ENCODE results near the gene TEX51. TPM values are rescaled to one million over a fixed set of nuclear protein-coding genes. Genes with fewer than 3 reads are reported as not detected.

TEX51 gene
- total RNA-seq, 2 experiments from 2014 or later, result not detected

DNA sequence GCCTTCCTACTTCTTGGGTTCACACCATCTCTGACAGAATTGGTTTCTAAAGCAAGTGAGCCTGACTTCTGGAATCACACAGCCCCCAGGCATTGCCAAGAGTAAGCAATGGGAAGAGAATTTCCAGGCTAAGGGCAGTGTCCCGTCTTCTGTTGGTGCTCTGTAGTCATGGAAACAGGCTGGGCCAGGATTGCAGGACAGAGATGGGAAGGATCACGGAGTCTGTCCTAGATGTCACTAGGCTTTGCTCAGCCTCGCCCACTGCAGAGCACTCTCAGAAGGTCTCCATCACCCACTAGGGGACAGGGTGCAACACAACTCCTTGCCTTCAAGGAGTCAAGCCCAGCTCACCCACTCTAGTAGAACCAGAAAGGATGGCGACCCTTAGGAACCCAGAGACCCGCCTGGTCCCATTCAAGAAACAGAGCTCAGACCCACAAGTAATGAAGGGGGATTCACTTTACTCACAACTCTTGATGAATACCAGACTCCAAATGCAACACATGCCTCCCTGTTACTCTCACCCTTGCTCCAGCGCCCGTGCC, 48.6 kb upstream of the TEX51 start:
- Histone ChIP-seq H3K4me2 (ENCODE audit: low read length) (no peak overlapping the region), H3K9me2 (ENCODE audit: insufficient read depth, low read length) (no peaks in the 10 kb centered on the region), H3K9me3 (ENCODE audit: low read length) (no peaks in the 10 kb centered on the region), H3K4me1 (ENCODE audit: insufficient read depth, low read length, poor library complexity, severe bottlenecking) (no peaks in the 10 kb centered on the region), H3K27ac (ENCODE audit: low read depth, low read length, poor library complexity, severe bottlenecking) (no peak overlapping the region), H3K79me2 (ENCODE audit: insufficient read depth, low read depth, low read length) (no peaks in the 10 kb centered on the region), H2AFZ (ENCODE audit: low read length) (no peak overlapping the region), H4K20me1 (ENCODE audit: insufficient read depth, low read length) (no peaks in the 10 kb centered on the region), H3K4me3 (ENCODE audit: low read depth, low read length, poor library complexity, severe bottlenecking) (no peak overlapping the region), H3K36me3 (ENCODE audit: insufficient read depth, low read length) (no peaks in the 10 kb centered on the region)
- POLR2A ChIA-PET, result no interaction called here
- intact Hi-C loops (cut with micrococcal nuclease; ENCODE audit: unreplicated experiment), result no loop called here
- no TSS peak for BruUV-seq (replicated peaks)
- DNase-seq (ENCODE audit: low spot score), result no peak
- TF ChIP-seq, protein P1, sequence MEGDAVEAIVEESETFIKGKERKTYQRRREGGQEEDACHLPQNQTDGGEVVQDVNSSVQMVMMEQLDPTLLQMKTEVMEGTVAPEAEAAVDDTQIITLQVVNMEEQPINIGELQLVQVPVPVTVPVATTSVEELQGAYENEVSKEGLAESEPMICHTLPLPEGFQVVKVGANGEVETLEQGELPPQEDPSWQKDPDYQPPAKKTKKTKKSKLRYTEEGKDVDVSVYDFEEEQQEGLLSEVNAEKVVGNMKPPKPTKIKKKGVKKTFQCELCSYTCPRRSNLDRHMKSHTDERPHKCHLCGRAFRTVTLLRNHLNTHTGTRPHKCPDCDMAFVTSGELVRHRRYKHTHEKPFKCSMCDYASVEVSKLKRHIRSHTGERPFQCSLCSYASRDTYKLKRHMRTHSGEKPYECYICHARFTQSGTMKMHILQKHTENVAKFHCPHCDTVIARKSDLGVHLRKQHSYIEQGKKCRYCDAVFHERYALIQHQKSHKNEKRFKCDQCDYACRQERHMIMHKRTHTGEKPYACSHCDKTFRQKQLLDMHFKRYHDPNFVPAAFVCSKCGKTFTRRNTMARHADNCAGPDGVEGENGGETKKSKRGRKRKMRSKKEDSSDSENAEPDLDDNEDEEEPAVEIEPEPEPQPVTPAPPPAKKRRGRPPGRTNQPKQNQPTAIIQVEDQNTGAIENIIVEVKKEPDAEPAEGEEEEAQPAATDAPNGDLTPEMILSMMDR (conservative IDR thresholded peaks at IDR 0.05; ENCODE audit: low read length), result no peak
- no peak for TF ChIP-seq EZH2phosphoT487 (IDR thresholded peaks at IDR 0.05; ENCODE audit: borderline replicate concordance, low read depth, low read length)
- CTCF ChIA-PET (ENCODE audit: unreplicated experiment), result no interaction called here

GRCh38 chr2:126850940-126851339, 47.8 kb upstream of the TEX51 start:
- H3K4me1 ChIP-seq (ENCODE audit: insufficient read depth, low read length, poor library complexity, severe bottlenecking), result no peaks in the 10 kb centered on the region
- H3K9me3 ChIP-seq (ENCODE audit: low read length), result no peaks in the 10 kb centered on the region
- H3K27ac ChIP-seq (ENCODE audit: low read depth, low read length, poor library complexity, severe bottlenecking), result no peak overlapping the region
- H3K4me2 ChIP-seq (ENCODE audit: low read length), result no peak overlapping the region
- ChIA-PET CTCF (ENCODE audit: unreplicated experiment) (interaction anchor here (0.6 kb wide), 1 partner anchor 498 kb away, joined by 3 read pairs; no protein-coding TSS in a partner anchor), POLR2A (no interaction called here)
- no peak for DNase-seq (ENCODE audit: low spot score)
- no peak for TF ChIP-seq EZH2phosphoT487 (IDR thresholded peaks at IDR 0.05; ENCODE audit: borderline replicate concordance, low read depth, low read length)
- TF ChIP-seq, protein P1 (conservative IDR thresholded peaks at IDR 0.05; ENCODE audit: low read length), result no peak
- no peak overlapping the region for H3K4me3 ChIP-seq (ENCODE audit: low read depth, low read length, poor library complexity, severe bottlenecking)
- no TSS peak for BruUV-seq (replicated peaks)
- H3K9me2 ChIP-seq (ENCODE audit: insufficient read depth, low read length), result no peaks in the 10 kb centered on the region
- no peaks in the 10 kb centered on the region for H4K20me1 ChIP-seq (ENCODE audit: insufficient read depth, low read length)
- no peaks in the 10 kb centered on the region for H3K36me3 ChIP-seq (ENCODE audit: insufficient read depth, low read length)
- intact Hi-C loops (cut with micrococcal nuclease; ENCODE audit: unreplicated experiment), result no loop called here
- no peaks in the 10 kb centered on the region for H3K79me2 ChIP-seq (ENCODE audit: insufficient read depth, low read depth, low read length)
- H2AFZ ChIP-seq (ENCODE audit: low read length), result no peak overlapping the region

- intact Hi-C loops (cut with micrococcal nuclease; ENCODE audit: unreplicated experiment), result no loop called here
- POLR2A ChIA-PET, result no interaction called here
- H3K4me3 ChIP-seq (ENCODE audit: low read depth, low read length, poor library complexity, severe bottlenecking), result no peak overlapping the region
- no peaks in the 10 kb centered on the region for H3K4me1 ChIP-seq (ENCODE audit: insufficient read depth, low read length, poor library complexity, severe bottlenecking)
- no peaks in the 10 kb centered on the region for H4K20me1 ChIP-seq (ENCODE audit: insufficient read depth, low read length)
- no peak overlapping the region for H3K4me2 ChIP-seq (ENCODE audit: low read length)
- H3K9me2 ChIP-seq (ENCODE audit: insufficient read depth, low read length), result no peaks in the 10 kb centered on the region
- H3K9me3 ChIP-seq (ENCODE audit: low read length), result no peaks in the 10 kb centered on the region
- CTCF ChIA-PET (ENCODE audit: unreplicated experiment), result no interaction called here
- no peaks in the 10 kb centered on the region for H3K36me3 ChIP-seq (ENCODE audit: insufficient read depth, low read length)
- H3K79me2 ChIP-seq (ENCODE audit: insufficient read depth, low read depth, low read length), result no peaks in the 10 kb centered on the region
- no TSS peak for BruUV-seq (replicated peaks)
- no peak for DNase-seq (ENCODE audit: low spot score)
- no peak overlapping the region for H3K27ac ChIP-seq (ENCODE audit: low read depth, low read length, poor library complexity, severe bottlenecking)
- H2AFZ ChIP-seq (ENCODE audit: low read length), result no peak overlapping the region
- no peak for TF ChIP-seq EZH2phosphoT487 (IDR thresholded peaks at IDR 0.05; ENCODE audit: borderline replicate concordance, low read depth, low read length)
- TF ChIP-seq, protein P1 (conservative IDR thresholded peaks at IDR 0.05; ENCODE audit: low read length), result no peak
Observed at GRCh38 chr2:126851756-126852155, 46.9 kb upstream of the TEX51 start.

Measured in OCI-LY7 (cell line).